ENCODE measurements around the gene CACNA2D3. TPM values are rescaled to one million over a fixed set of nuclear protein-coding genes. Genes with fewer than 3 reads are reported as not detected.

CACNA2D3 gene
- total and polyA plus RNA-seq, 2 donors from 2014 or later, result 5.7 to 11.2 TPM

GRCh38 chr3:55042591-55042990 is 920.2 kb downstream of the CACNA2D3 start:
- Histone ChIP-seq H3K9ac (ENCODE audit: low read length in 3 of 3) (no peak overlapping the region), H3K4me1 (ENCODE audit: control insufficient read depth in 2 of 3, insufficient read depth in 2 of 3, low read depth in 1 of 3, low read length in 3 of 3) (no peaks in the 10 kb centered on the region), H3K27me3 (ENCODE audit: control insufficient read depth, insufficient read depth, low read length) (no peaks in the 10 kb centered on the region), H3K9me3 (ENCODE audit: control insufficient read depth in 2 of 3, insufficient read depth in 1 of 3, low read length in 3 of 3) (no peaks in the 10 kb centered on the region), H3K36me3 (ENCODE audit: control insufficient read depth in 2 of 3, insufficient read depth in 3 of 3, low read length in 3 of 3) (no peaks in the 10 kb centered on the region), H3K27ac (ENCODE audit: low read depth in 2 of 2, low read length in 2 of 2) (no peak overlapping the region), H3K4me3 (ENCODE audit: low read length in 3 of 3) (no peak overlapping the region)
- no peak for TF ChIP-seq CTCF (IDR thresholded peaks at IDR 0.05; ENCODE audit: borderline replicate concordance, extremely low read depth, insufficient read depth)
- FAIRE-seq, result no peak
- intact Hi-C loops (cut with DNase I), result no loop called here
- no peak for DNase-seq

DNA sequence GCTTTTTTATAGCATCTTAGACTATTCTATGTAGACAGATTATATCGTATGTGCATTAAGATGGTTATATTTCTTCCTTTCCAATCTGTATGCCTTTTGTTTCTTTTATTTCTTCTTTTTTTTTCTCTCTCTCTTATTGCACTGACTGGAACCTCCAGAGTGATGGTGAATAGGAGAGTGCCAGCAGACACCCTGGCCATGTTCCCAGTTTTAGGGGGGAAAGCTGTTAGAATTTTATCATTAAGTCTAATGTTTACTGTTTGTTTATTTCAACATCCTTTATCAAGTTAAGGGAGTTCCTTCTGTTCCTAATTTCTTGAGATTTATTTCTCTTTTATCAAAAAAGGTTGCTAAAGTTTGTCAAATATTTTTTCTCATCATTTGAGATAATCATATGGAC is 922.1 kb downstream of the CACNA2D3 start:
- no peak overlapping the region for H3K9ac ChIP-seq (ENCODE audit: low read length in 3 of 3)
- no peaks in the 10 kb centered on the region for H3K4me1 ChIP-seq (ENCODE audit: control insufficient read depth in 2 of 3, insufficient read depth in 2 of 3, low read depth in 1 of 3, low read length in 3 of 3)
- H3K27me3 ChIP-seq (ENCODE audit: control insufficient read depth, insufficient read depth, low read length), result no peaks in the 10 kb centered on the region
- no peak for TF ChIP-seq CTCF (IDR thresholded peaks at IDR 0.05; ENCODE audit: borderline replicate concordance, extremely low read depth, insufficient read depth)
- H3K9me3 ChIP-seq (ENCODE audit: control insufficient read depth in 2 of 3, insufficient read depth in 1 of 3, low read length in 3 of 3), result no peaks in the 10 kb centered on the region
- intact Hi-C loops (cut with DNase I), result no loop called here
- no peak for DNase-seq
- no peak for FAIRE-seq
- H3K36me3 ChIP-seq (ENCODE audit: control insufficient read depth in 2 of 3, insufficient read depth in 3 of 3, low read length in 3 of 3), result no peaks in the 10 kb centered on the region
- no peak overlapping the region for H3K4me3 ChIP-seq (ENCODE audit: low read length in 3 of 3)
- no peak overlapping the region for H3K27ac ChIP-seq (ENCODE audit: low read depth in 2 of 2, low read length in 2 of 2)

DNA sequence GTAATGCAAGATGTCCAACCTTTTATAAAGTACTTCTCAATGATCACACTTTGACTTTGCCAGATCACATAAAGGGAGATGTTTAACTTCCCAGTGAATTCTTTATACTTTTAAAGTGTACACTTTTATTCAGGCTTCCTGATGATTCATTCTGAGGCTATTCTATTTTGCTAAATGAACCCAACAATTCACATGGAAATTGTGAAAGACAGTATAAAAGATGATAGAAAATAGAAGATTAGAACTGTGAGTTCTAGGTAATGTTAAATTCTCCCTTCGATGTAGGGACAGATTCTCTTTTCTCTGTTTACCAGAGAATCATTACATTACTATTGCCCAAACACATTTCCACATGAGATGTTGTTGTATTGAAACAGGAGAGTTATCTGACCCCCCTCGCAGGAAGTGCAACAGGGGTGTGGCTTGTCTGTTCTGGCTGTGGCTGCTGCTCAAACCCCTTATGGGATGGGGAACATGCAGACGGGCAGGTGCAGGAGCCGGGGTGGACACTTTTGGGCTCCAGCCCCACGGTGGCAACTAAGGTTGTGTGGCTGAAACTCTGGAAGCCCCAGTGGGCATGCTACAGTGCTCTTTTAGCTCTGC is 936.8 kb downstream of the CACNA2D3 start:
- no peak overlapping the region for H3K9ac ChIP-seq (ENCODE audit: low read length in 3 of 3)
- no peak for FAIRE-seq
- H3K36me3 ChIP-seq (ENCODE audit: control insufficient read depth in 2 of 3, insufficient read depth in 3 of 3, low read length in 3 of 3), result no peaks in the 10 kb centered on the region
- no peaks in the 10 kb centered on the region for H3K4me1 ChIP-seq (ENCODE audit: control insufficient read depth in 2 of 3, insufficient read depth in 2 of 3, low read depth in 1 of 3, low read length in 3 of 3)
- H3K9me3 ChIP-seq (ENCODE audit: control insufficient read depth in 2 of 3, insufficient read depth in 1 of 3, low read length in 3 of 3), result peaks cover 0 to 11% (median 0%) of the 10 kb centered on the region in 3 donors
- intact Hi-C loops (cut with DNase I), result no loop called here
- no peak for TF ChIP-seq CTCF (IDR thresholded peaks at IDR 0.05; ENCODE audit: borderline replicate concordance, extremely low read depth, insufficient read depth)
- no peak for DNase-seq
- H3K27me3 ChIP-seq (ENCODE audit: control insufficient read depth, insufficient read depth, low read length), result no peaks in the 10 kb centered on the region
- no peak overlapping the region for H3K27ac ChIP-seq (ENCODE audit: low read depth in 2 of 2, low read length in 2 of 2)
- no peak overlapping the region for H3K4me3 ChIP-seq (ENCODE audit: low read length in 3 of 3)

Data from kidney (tissue), 14 donors.